ENCODE data around the gene TBRG4. TPM values are rescaled to one million over a fixed set of nuclear protein-coding genes. Genes with fewer than 3 reads are reported as not detected.

The TBRG4 gene
- total and polyA plus RNA-seq, 9 donors = 28.6 to 67.5 (median 49.9) TPM

- no peak overlapping the region for H3K27ac ChIP-seq
- H3K36me3 ChIP-seq = no peaks in the 10 kb centered on the region
- H3K9me3 ChIP-seq = no peaks in the 10 kb centered on the region
- H3K4me3 ChIP-seq = no peak overlapping the region
- no peaks in the 10 kb centered on the region for H3K27me3 ChIP-seq
- no peaks in the 10 kb centered on the region for H3K4me1 ChIP-seq (ENCODE audit: insufficient read depth)
- 90 to 92% (median 92%) methylated on average over 3 of the region's 3 CpGs for WGBS, 3 donors
- DNase-seq = no peak
- intact Hi-C loops (cut with DNase I) = no loop called here
- TF ChIP-seq POLR2A (IDR thresholded peaks at IDR 0.05) (no peak), CTCF (IDR thresholded peaks at IDR 0.05) (no peak), EP300 (IDR thresholded peaks at IDR 0.05) (no peak)
These were observed 51.2 kb downstream of the TBRG4 start for GRCh38 chr7:45060295-45060694.

- TF ChIP-seq CTCF (IDR thresholded peaks at IDR 0.05) = no peak
- TF ChIP-seq POLR2A (IDR thresholded peaks at IDR 0.05) = no peak
- TF ChIP-seq EP300 (IDR thresholded peaks at IDR 0.05) = no peak
- H3K27me3 ChIP-seq = no peaks in the 10 kb centered on the region
- H3K27ac ChIP-seq = no peak overlapping the region
- 92 to 98% (median 96%) methylated on average over 5 of the region's 5 CpGs for WGBS, 3 donors
- H3K9me3 ChIP-seq = no peaks in the 10 kb centered on the region
- H3K4me3 ChIP-seq = no peak overlapping the region
- intact Hi-C loops (cut with DNase I) = no loop called here
- no peaks in the 10 kb centered on the region for H3K4me1 ChIP-seq (ENCODE audit: insufficient read depth)
- H3K36me3 ChIP-seq = no peaks in the 10 kb centered on the region
- no peak for DNase-seq
These were observed 53.6 kb downstream of the TBRG4 start for GRCh38 chr7:45057878-45058277.

GRCh38 chr7:45055594-45056219 is 55.8 kb downstream of the TBRG4 start:
- H3K27me3 ChIP-seq = no peaks in the 10 kb centered on the region
- intact Hi-C loops (cut with DNase I) = no loop called here
- H3K36me3 ChIP-seq = no peaks in the 10 kb centered on the region
- WGBS, 3 donors = 97 to 98% (median 97%) methylated on average over 5 of the region's 5 CpGs
- H3K27ac ChIP-seq = no peak overlapping the region
- DNase-seq = no peak
- no peak overlapping the region for H3K4me3 ChIP-seq
- no peaks in the 10 kb centered on the region for H3K4me1 ChIP-seq (ENCODE audit: insufficient read depth)
- H3K9me3 ChIP-seq = no peaks in the 10 kb centered on the region
- TF ChIP-seq EP300 (IDR thresholded peaks at IDR 0.05) = no peak
- TF ChIP-seq POLR2A (IDR thresholded peaks at IDR 0.05) = no peak
- TF ChIP-seq CTCF (IDR thresholded peaks at IDR 0.05) = no peak

GRCh38 chr7:45055016-45055415 is 56.5 kb downstream of the TBRG4 start:
- WGBS, 3 donors = 82 to 89% (median 83%) methylated on average over 5 of the region's 5 CpGs
- H3K27ac ChIP-seq = no peak overlapping the region
- DNase-seq = no peak
- no peak overlapping the region for H3K4me3 ChIP-seq
- no peaks in the 10 kb centered on the region for H3K4me1 ChIP-seq (ENCODE audit: insufficient read depth)
- no peaks in the 10 kb centered on the region for H3K36me3 ChIP-seq
- H3K27me3 ChIP-seq = no peaks in the 10 kb centered on the region
- H3K9me3 ChIP-seq = no peaks in the 10 kb centered on the region
- TF ChIP-seq CTCF (IDR thresholded peaks at IDR 0.05) (no peak), POLR2A (IDR thresholded peaks at IDR 0.05) (no peak), EP300 (IDR thresholded peaks at IDR 0.05) (no peak)
- intact Hi-C loops (cut with DNase I) = no loop called here

All from ovary (tissue), 9 donors.